COLO668 (cell line): ENCODE measurements around the gene NINL.
A peak's percentile ranks its signal among the peaks of the same experiment; 100 is the strongest.

Experiments used
- DNase-seq: peaks from one replicate; lab custom pipeline; 2025; ENCODE audit not compliant: unreplicated experiment; lab: John Stamatoyannopoulos, UW

Gene NINL

GRCh38 chr20:25533920-25534700, 51.2 kb downstream of the NINL start:
- DNase-seq: no peak

DNA sequence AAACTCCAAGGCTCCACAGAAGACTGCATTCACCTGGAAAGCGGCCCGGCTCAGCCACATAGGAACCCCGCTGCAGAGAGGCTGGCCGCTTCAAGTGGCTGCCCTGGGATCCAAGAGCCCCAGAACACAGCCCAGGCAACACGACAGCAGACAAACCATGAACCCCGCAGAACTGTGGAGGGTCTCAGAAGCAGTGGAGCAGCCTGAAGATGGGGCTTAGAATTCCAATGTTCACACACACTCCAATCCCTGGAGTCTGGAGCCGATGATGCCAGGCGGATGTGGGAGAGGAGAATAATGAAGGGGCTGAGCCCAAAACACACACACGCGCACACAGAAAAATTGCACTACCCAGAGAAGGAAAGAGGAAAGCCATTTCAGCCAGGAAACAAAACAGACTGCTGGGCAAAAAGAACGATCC, 52.4 kb downstream of the NINL start:
- DNase-seq: no peak

DNA sequence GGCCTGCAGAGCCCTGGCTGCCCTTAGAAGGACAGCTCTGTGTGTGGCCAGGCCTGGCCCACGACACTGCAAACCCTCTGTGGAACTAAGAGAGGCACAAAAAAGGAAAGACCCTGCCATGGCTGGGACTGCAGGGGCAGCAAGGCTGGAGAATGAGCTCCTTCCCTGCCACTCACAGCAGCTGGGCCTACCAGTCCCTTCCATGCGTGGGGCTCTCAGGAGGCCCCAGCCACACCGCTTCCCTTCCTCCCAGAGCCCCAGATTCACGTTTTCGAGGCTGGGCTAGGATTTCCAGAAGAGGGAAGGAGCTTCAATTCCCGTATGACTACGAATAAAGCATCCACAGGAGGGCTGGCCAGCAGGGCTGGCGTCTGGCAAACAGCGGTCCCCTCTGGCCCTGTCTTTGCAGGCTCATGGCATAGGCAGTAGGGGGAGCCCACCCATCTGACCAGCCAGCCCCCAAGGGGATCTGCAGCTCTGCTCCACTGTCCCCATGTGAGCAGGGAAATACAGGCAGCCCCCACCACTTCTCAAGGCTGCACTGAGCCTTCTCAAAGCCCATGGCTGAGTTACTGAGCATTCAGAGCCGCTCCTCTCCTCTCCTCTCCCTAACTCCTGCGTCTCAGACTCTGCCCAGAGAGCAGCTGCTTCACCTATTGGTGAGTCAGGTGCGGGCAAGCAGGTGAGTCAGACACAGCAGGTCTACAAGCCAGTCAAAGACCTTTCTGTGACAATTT, 53.1 kb downstream of the NINL start:
- DNase-seq: no peak

GRCh38 chr20:25529295-25529951, 55.9 kb downstream of the NINL start:
- no peak for DNase-seq

DNA sequence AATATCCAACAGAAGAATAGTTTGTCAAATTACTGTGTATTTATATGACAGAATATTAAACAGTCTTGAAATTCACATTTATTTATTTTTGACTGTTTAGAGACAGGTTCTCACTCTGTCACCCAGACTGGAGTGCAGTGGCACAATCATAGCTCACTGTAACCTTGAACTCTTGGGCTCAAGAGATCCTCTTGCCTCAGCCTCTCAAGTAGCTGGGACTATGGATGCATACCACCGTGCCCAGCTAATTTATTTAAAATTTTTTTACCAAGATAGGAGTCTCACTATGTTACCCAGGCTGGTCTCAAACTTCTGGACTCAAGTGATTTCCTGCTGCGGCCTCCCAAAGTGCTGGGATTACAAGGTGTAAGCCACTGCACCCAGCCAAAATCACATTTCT, 57.4 kb downstream of the NINL start:
- no peak for DNase-seq

DNA sequence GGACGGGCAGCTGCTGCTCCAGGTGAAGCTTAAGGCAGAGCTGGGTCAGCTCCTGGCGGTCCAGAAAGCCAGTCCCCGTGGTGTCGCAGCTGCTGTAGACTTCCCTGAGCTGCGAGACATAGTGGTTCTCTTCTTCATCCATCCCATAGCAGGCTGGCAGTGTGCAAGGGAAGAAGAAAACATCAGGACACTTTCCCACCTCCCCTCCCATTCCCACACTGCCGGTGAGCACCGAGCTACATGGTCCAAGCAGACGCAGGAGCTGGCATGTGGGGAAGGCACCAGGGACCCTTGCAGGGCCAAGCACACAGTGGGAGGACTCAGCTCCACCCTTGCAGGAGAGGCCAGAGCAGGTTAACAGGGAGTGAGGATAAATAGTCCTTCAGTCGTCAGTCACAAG, 58.9 kb downstream of the NINL start:
- DNase-seq: no peak

DNA sequence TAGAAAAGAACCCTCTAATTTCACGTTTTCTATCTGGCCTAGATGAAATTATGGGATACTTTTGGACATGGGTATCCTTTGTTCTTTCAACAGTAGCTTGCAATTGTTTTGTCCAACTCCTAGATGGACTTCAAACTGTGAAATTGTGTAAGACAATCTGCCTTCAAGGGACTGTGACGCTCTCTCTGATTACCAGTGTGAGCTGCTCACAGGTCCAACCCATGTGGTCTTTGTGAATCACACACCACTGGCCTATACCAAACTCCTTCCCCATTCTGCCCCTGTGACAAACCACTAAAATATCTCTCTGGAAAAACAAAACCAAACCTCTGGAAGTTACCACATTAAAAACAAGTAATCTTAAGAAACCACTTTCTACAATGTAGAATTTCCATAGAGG, 59.5 kb downstream of the NINL start:
- no peak for DNase-seq

- DNase-seq: no peak
These were observed 60.0 kb downstream of the NINL start for GRCh38 chr20:25525295-25525694.

DNA sequence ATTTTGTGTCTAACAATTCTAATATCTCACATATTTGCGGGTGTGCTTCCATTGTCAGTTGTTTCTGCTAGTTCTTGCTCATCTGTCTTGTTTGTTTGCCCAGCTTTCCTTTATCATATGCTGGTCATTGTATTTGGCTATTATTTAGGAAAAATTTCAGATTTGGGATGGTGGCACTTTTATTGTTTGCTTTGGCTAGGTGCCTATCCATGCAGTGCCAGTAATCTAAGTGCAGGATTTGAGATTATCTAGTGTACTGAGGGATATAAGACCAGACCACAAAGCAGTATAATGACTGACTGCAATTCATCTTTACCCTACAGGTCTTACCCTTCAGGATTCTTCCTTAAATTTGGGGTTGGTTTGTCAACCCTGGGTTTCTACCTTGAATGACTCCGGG, 63.9 kb downstream of the NINL start:
- DNase-seq: no peak

DNA sequence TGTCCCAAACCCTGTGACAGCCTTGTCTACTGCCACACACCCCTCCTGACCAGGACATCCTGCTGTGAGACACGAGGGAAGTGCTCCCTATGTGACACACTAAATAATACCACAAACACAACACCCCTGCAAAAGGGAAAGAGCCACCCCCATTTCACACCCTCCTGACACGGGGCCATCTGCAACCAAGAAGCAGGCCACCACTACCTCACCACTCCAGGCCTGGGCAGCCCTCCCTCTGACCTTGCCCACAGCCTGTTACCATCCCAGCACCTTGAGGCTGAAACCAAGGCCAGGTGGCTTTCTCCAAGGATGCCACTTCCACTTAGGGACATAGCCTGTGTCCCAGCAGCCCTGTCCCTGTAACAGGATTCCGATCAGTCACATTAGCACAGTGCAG, 68.2 kb downstream of the NINL start:
- DNase-seq: no peak

- no peak for DNase-seq
These were observed 70.5 kb downstream of the NINL start for GRCh38 chr20:25514747-25515340.

DNA sequence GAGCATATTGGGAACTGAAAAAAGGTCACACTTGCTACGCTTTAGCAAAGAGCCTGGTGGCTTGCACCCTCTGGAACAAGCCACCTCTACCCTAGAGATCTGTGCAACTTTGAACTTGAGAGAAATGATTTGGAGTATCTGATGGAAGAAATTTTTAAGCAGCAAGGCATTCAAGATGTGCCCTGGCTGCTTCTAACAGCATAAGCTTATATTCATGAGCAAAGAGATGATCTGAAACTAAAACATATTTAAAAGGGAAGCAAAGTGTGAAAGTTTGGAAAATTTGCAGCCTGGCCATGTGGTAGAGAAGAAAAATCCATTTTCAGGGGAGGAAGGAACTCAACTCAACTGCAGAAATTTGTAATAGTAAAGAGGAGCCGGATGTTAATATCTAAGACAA, 71.1 kb downstream of the NINL start:
- DNase-seq: no peak

GRCh38 chr20:25512709-25513108, 72.6 kb downstream of the NINL start:
- DNase-seq: no peak

DNA sequence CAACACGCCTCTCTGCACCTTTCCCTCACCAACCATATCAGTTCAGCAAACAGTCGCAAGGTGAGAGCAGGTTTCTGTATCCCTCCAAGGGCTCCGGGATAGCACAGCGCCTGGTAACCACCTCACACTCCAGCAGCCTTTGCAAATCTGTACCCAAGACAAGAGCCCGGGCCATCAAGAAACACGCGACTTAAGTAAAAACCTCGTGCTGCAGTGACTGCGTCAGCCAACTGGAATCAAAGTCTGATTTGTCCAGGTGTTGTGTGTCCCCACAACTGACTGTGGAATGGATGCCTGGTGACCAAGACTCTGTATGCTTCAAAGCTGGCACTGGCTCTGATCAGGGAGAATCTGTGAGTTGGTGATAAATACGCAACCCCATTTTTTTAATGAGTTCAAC, 74.1 kb downstream of the NINL start:
- no peak for DNase-seq

GRCh38 chr20:25510721-25511120, 74.6 kb downstream of the NINL start:
- DNase-seq: no peak

GRCh38 chr20:25510202-25510601, 75.1 kb downstream of the NINL start:
- DNase-seq: no peak

DNA sequence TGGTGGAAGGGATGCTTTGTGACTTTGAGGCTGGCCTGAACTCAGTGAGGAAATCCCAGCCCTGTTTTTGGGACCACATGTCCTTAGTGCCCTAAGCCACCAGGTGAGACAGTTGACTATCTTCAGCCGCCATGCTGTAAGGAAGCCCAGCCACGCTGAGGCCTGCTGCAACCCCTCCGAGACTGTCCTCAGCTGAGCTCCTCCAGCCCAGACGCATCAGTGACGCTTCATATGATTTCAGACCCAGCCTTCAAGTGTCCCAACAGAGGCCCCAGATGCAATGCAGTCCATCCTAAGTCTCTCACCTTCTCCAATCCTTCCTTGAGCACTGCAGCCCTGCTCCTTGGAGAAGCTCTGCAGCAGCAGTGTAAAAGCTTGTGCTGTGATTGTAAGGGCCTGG, 76.2 kb downstream of the NINL start:
- no peak for DNase-seq

- DNase-seq: peak; percentile 12
These were observed 77.1 kb downstream of the NINL start for GRCh38 chr20:25508083-25508770.

DNA sequence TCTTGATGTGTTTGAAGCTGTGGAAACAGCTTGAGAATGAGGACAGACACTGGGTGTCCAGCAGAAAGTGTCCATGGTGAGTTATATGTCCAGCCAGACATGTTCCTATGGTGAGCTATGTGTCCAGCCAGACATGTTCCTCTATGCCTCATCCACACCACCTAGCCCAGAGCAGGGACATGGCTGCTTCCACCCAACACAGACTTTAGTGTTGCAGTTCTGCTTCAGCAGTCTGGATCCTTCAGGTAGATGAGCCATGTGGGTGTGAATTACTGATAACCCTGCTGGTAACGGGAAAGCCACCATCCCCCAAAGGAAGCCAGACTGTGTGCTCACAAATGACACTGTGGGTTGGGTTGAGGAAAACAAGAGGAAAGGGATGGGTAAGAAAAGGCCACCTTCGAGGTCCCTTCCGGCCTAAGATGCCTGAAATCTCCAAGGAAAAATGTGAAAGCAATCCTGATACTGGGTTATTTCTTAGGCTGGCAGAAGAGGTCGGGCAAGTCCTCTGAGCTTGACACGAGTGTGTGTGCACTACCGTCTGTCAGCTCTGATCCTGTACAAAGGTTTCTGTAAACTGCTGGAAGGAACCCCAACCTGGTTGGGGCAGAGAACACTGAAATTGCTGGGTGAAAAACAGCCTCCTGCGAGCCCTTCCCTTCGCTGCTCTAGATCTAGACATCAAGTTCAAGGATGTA, 77.8 kb downstream of the NINL start:
- no peak for DNase-seq

DNA sequence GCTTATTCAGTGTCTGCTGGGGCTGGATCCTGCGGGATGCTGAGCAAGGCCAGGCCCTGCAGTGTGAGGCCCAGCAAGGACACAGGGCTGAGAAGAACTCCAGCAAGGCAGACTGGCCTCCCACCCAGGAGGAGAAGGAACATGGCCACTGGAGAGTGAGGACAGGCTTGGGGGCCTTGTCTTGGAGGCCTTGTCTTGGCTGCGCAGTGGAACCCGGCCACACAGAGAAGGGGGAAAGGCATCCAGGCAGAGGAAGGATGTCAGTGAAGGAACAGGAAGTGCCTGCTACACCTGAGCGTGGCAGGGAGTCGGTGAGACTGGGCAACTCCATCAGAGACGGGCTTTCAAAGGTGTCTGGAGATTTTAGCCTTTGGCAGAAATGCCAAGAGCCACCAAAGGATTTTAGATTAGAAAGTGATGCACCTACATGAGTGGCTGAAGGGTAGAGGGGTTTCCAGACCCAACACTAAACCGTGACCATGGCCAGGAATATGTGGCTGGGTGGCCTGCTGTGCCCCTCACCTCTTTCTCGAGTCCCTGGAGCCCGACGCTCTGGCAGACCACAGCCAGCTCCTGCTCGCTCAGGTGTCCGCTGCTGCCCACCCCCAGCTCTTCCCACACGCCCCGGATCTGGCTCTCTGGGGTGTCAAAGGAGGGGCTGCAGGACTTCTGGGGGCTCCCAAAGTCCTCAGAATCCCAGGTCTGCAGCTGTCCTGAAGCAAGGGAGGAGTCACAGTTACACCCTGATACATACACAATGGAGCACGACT, 80.8 kb downstream of the NINL start:
- no peak for DNase-seq
